Lung (tissue), 12 donors: Measurements from ENCODE around the gene AGPAT2. TPM values are rescaled to one million over a fixed set of nuclear protein-coding genes. Genes with fewer than 3 reads are reported as not detected.
"Not testable (repeated sequence)": the region's sequence is repeated elsewhere in the genome, so short reads cannot be mapped to it uniquely, and the experiment has no call there.

Experiments
- ATAC-seq: fragments of 200-7000 bp; cut with Tn5 transposase; one replicate; pipeline ENCODE4 v1.9.1; 2020; ENCODE audit warnings: moderate number of reproducible peaks; ENCODE audit not compliant: insufficient read depth, low FRiP score
- DNase-seq, 3 donors: peaks; one replicate each; pipeline ENCODE4 v3.0.0-alpha.2; 2013 to 2017
- H3K27ac ChIP-seq, 2 donors: one replicate each; pipeline ENCODE4 v1.5.1; 2013; ENCODE audit warnings: mild to moderate bottlenecking in 2 of 2, moderate library complexity in 2 of 2, control low read depth in 1 of 2, inconsistent platforms in 1 of 2, low read depth in 1 of 2, low read length in 1 of 2
- H3K27me3 ChIP-seq, 3 donors: one replicate each; pipeline ENCODE4 v1.5.1; 2013; ENCODE audit warnings: low read length in 2 of 3; ENCODE audit not compliant: control insufficient read depth in 3 of 3, insufficient read depth in 3 of 3
- H3K36me3 ChIP-seq, 4 donors: one replicate each; pipeline ENCODE4 v1.5.1; 2013; ENCODE audit warnings: low read length in 4 of 4, mild to moderate bottlenecking in 1 of 4, moderate library complexity in 1 of 4; ENCODE audit not compliant: control insufficient read depth in 4 of 4, insufficient read depth in 4 of 4
- H3K4me1 ChIP-seq, 5 donors: one replicate each; pipeline ENCODE4 v1.5.1; 2013; ENCODE audit warnings: low read length in 5 of 5, mild to moderate bottlenecking in 2 of 5, moderate library complexity in 1 of 5; ENCODE audit not compliant: control insufficient read depth in 5 of 5, insufficient read depth in 5 of 5
- H3K4me3 ChIP-seq: one replicate; pipeline ENCODE4 v1.5.1; 2013; ENCODE audit warnings: mild to moderate bottlenecking, control low read depth, moderate library complexity
- H3K9ac ChIP-seq, 2 donors: one replicate each; pipeline ENCODE4 v1.5.1; 2013; ENCODE audit warnings: low read length in 2 of 2, control low read depth in 1 of 2; ENCODE audit not compliant: insufficient read depth in 1 of 2
- H3K9me3 ChIP-seq, 4 donors: one replicate each; pipeline ENCODE4 v1.5.1; 2013; ENCODE audit warnings: low read length in 3 of 4, mild to moderate bottlenecking in 1 of 4, moderate library complexity in 1 of 4; ENCODE audit not compliant: control insufficient read depth in 4 of 4, insufficient read depth in 3 of 4
- CTCF ChIP-seq: IDR thresholded peaks from 2 replicates; pipeline ENCODE4 v1.5.1; 2012; ENCODE audit warnings: mild to moderate bottlenecking; ENCODE audit errors: control extremely low read depth, extremely low read depth
- WGBS, 2 donors: extraction: QIAGEN DNeasy Blood & Tissue Kit; methylation state at CpG; one replicate each; pipeline ENCODE4 v1.1.7; 2013; 5-methylcytosine and 5-hydroxymethylcytosine counted together
- polyA plus RNA-seq, 2 donors: library from polyadenylated mRNA; stranded (reverse); fragments of 200-250 nt; gene quantifications; one replicate each; pipeline ENCODE4 v1.2.1, GENCODE V29; 2013
- total RNA-seq, 2 donors: library from RNA; depleted of rRNA in 1 of 2; stranded (reverse); fragments of >200 nt in 1 of 2; gene quantifications; one replicate each; pipeline ENCODE4 v1.2.1, GENCODE V29; 2014 to 2021
- donor health status: control.
- donor health status: control.
- donor health status: Bipolar disorder and iron deficiency.
- donor health status: healthy.
- donor health status: DM: yes; HTN: yes; CAD: no.

AGPAT2 gene
- total and polyA plus RNA-seq, 4 donors = 81.7 to 277 (median 177) TPM

GRCh38 chr9:136707011-136707410 lies 19.8 kb upstream of the AGPAT2 start:
- DNase-seq (no peak), ATAC-seq (no peak)
- Histone ChIP-seq H3K27ac (no peak overlapping the region), H3K9me3 (peaks cover 0 to 1% (median 0%) of the 10 kb centered on the region in 4 donors), H3K27me3 (peaks cover 0 to 3% (median 0%) of the 10 kb centered on the region in 3 donors), H3K36me3 (no peaks in the 10 kb centered on the region), H3K9ac (no peak overlapping the region), H3K4me3 (no peak overlapping the region), H3K4me1 (peaks cover 0 to 6% (median 0%) of the 10 kb centered on the region in 5 donors)
- TF ChIP-seq CTCF = no peak
- 94 to 97% methylated on average over 7 of the region's 7 CpGs for WGBS, 2 donors

GRCh38 chr9:136705564-136705963 lies 18.3 kb upstream of the AGPAT2 start:
- WGBS, 2 donors = 31 to 48% methylated on average over 7 of the region's 7 CpGs
- Histone ChIP-seq H3K9ac (no peak overlapping the region), H3K36me3 (no peaks in the 10 kb centered on the region), H3K4me3 (no peak overlapping the region), H3K27me3 (peaks cover 0 to 15% (median 11%) of the 10 kb centered on the region in 3 donors), H3K9me3 (peaks cover 0 to 1% (median 0%) of the 10 kb centered on the region in 4 donors), H3K27ac (no peak overlapping the region), H3K4me1 (peaks cover 0 to 6% (median 5%) of the 10 kb centered on the region in 5 donors)
- no peak for TF ChIP-seq CTCF
- DNase-seq (no peak), ATAC-seq (no peak)

- not testable (repeated sequence) for H3K9ac ChIP-seq, H3K4me1 ChIP-seq, H3K9me3 ChIP-seq, H3K36me3 ChIP-seq, DNase-seq, ATAC-seq, H3K27ac ChIP-seq, H3K4me3 ChIP-seq
- peaks cover 0 to 15% (median 11%) of the 10 kb centered on the region in 3 donors for H3K27me3 ChIP-seq
- whole genome bisulfite sequencing, 2 donors = 91 to 94% methylated on average over 8 of the region's 8 CpGs
Measured at GRCh38 chr9:136704741-136705140, 17.5 kb upstream of the AGPAT2 start.

GRCh38 chr9:136703276-136703860 lies 16.1 kb upstream of the AGPAT2 start:
- Histone ChIP-seq H3K9ac (no peak overlapping the region), H3K4me1 (peaks cover 0 to 10% (median 5%) of the 10 kb centered on the region in 5 donors), H3K27me3 (peaks cover 0 to 15% (median 12%) of the 10 kb centered on the region in 3 donors), H3K9me3 (peaks cover 0 to 1% (median 0%) of the 10 kb centered on the region in 4 donors), H3K4me3 (no peak overlapping the region), H3K27ac (no peak overlapping the region), H3K36me3 (no peaks in the 10 kb centered on the region)
- DNase-seq (no peak), ATAC-seq (no peak)
- WGBS, 2 donors = 55 to 71% methylated on average over 12 of the region's 12 CpGs
- no peak for TF ChIP-seq CTCF
